Mesothelial cell of epicardium (in vitro differentiated cells): ENCODE measurements around the gene F3. TPM values are rescaled to one million over a fixed set of nuclear protein-coding genes. Genes with fewer than 3 reads are reported as not detected.
A peak's percentile ranks its signal among the peaks of the same experiment; 100 is the strongest.

Experiments used
- DNase-seq, 2 experiments: peaks; one replicate each; pipeline ENCODE4 v3.0.0; 2021; ENCODE audit warnings: low spot score in 2 of 2; ENCODE audit not compliant: unreplicated experiment in 2 of 2
- H3K27ac Mint-ChIP-seq: 2 replicates; pipeline ENCODE4 v1.8.0; 2021; ENCODE audit warnings: mixed read lengths
- H3K27me3 Mint-ChIP-seq: 2 replicates; pipeline ENCODE4 v1.8.0; 2021; ENCODE audit warnings: low read depth, mixed read lengths
- H3K36me3 Mint-ChIP-seq: 2 replicates; pipeline ENCODE4 v1.8.0; 2021; ENCODE audit warnings: mixed read lengths
- H3K4me1 Mint-ChIP-seq: 2 replicates; pipeline ENCODE4 v1.8.0; 2021; ENCODE audit warnings: mixed read lengths
- H3K4me3 Mint-ChIP-seq: 2 replicates; pipeline ENCODE4 v1.8.0; 2021; ENCODE audit warnings: mild to moderate bottlenecking, moderate library complexity, mixed read lengths
- H3K9me3 Mint-ChIP-seq: 2 replicates; pipeline ENCODE4 v1.8.0; 2021; ENCODE audit warnings: mixed read lengths
- total RNA-seq: library from RNA; stranded (reverse); gene quantifications from 3 replicates; pipeline ENCODE4 v1.2.1, GENCODE V29; 2021
- TF ChIP-seq, protein P1 (sequence below): fragments of 200-600 bp; sonication (generic); IDR thresholded peaks from one replicate; pipeline ENCODE4 v1.5.0; 2021; ENCODE audit warnings: antibody characterized with exemption; ENCODE audit not compliant: unreplicated experiment

Gene F3
- total RNA-seq, 1 donor from 2014 or later = 23.9 TPM

DNA sequence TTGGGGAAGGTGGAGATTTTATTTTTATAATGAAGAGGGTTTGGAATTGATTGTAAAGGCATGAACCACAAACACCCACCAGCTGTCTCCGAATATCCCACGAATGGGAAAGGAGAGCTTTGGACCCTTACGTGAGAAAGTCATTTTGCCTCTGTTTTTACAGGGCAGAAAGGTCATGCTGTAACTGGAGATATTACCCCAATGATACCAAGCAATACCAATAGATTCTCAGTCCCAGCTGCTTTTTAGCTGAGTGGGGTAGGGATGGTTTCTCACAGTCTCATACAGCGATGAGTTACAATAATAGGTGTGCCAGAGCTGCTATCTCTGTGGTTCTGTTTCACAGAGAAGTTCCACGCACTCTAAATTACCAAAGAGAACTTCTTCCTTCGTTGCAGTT is 8.8 kb upstream of the F3 start:
- TF ChIP-seq, protein P1, sequence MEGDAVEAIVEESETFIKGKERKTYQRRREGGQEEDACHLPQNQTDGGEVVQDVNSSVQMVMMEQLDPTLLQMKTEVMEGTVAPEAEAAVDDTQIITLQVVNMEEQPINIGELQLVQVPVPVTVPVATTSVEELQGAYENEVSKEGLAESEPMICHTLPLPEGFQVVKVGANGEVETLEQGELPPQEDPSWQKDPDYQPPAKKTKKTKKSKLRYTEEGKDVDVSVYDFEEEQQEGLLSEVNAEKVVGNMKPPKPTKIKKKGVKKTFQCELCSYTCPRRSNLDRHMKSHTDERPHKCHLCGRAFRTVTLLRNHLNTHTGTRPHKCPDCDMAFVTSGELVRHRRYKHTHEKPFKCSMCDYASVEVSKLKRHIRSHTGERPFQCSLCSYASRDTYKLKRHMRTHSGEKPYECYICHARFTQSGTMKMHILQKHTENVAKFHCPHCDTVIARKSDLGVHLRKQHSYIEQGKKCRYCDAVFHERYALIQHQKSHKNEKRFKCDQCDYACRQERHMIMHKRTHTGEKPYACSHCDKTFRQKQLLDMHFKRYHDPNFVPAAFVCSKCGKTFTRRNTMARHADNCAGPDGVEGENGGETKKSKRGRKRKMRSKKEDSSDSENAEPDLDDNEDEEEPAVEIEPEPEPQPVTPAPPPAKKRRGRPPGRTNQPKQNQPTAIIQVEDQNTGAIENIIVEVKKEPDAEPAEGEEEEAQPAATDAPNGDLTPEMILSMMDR = no peak
- no peak for DNase-seq
- Mint-ChIP-seq H3K27ac (peak overlapping the region; percentile 75), H3K4me3 (no peak overlapping the region), H3K9me3 (peaks cover 5% of the 10 kb centered on the region), H3K36me3 (no peaks in the 10 kb centered on the region), H3K27me3 (no peaks in the 10 kb centered on the region), H3K4me1 (peaks cover 58% of the 10 kb centered on the region)

DNA sequence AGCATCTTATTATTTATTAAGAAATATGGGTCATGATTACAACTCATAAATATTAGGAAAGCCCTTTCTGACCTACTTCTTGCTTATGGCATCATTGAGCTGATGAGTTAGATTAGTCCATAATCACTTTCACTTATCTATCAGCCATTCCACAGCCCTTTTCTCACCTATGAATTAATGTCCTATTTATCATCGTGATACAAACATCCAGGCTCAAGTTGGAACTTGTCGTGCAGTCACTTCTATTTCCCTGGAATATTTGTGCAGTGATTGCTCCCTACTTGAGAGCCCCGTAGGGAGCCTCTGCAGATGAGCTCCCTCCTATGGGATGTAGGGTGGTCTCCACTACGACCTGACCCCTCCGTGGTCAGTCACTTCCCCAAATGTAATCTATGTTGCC is 8.1 kb upstream of the F3 start:
- Mint-ChIP-seq H3K4me1 (peaks cover 54% of the 10 kb centered on the region), H3K27ac (peak overlapping the region; percentile 39), H3K9me3 (peaks cover 5% of the 10 kb centered on the region), H3K4me3 (no peak overlapping the region), H3K27me3 (no peaks in the 10 kb centered on the region), H3K36me3 (no peaks in the 10 kb centered on the region)
- DNase-seq = no peak
- TF ChIP-seq, protein P1 = no peak

DNA sequence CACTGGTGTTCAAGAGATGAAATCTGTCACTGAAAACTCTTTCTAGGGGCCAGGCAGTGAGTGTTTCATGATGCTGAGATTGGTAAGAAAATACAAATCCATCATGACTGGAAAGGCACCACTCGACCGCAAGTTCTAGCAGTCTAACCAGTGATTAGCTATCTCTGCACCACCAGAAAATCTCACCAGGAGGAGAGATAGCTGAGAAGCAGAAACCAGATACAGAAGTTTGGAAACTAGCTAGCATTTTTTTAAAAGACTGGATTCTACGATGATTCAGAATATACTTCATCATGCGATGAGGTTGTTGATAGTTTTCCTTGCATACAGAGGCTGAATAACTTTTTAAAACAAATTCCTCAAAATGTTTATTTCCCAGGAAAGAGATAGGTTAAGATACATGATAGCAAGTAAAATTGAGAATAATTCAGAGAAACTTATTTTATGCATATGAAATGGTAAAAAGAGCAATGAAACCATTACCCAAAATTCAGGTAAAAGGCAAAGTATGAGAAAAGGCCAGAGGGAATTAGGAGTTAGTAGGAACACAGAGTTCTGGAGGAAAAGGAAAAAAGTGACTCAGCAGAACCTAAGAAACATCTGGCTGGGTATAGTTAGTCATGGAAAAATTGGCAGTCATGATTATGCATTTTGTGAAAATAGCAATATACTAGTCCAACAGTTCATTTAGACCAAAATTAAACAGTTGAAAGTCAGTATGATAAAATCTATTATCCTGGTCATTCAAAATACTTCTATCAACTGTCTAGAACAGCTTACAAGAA is 3.3 kb upstream of the F3 start:
- Mint-ChIP-seq H3K27ac (peak overlapping the region; percentile 33), H3K4me3 (no peak overlapping the region)
- TF ChIP-seq, protein P1 = no peak

DNA sequence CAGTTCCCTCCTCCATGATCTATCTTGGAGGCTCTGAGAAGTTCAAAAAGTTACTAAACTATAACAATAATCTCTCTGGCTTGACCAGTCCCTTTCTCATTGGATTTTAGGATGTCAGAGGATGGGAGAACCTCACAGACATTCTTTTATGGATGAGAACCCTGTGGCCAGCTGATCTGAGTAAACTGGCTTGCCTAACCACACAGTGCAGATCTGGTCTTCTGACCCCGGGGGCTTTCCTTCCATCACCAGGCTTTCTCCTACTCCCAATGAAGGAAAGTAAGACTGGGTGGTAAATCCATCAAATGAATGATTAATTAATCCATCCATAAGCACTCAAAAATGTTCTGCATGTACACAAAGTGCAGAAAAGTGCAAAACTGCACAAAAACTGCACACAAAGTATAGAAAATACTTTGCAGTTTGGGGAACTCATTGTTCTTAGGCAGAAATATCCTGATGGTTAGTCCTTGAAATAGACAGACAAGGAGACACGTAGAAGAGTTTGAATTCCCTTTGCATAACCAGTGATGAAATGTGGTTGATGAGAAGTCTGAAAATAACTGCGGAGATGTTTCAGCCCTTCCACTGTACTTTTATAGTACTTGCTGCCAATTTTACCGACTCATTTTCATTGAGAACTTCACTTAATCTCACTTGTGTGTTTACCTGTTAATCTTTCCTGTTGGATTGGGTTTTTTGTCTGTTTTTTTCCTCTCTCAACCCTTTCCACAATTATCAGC is 2.5 kb upstream of the F3 start:
- Mint-ChIP-seq H3K27me3 (no peaks in the 10 kb centered on the region), H3K9me3 (peaks cover 5% of the 10 kb centered on the region)

More for the DNA sequence above, 3.3 kb upstream of the F3 start:
- Mint-ChIP-seq H3K27me3 (no peaks in the 10 kb centered on the region), H3K36me3 (no peaks in the 10 kb centered on the region), H3K9me3 (peaks cover 5% of the 10 kb centered on the region), H3K4me1 (peaks cover 46% of the 10 kb centered on the region)
- DNase-seq = no peak

DNA sequence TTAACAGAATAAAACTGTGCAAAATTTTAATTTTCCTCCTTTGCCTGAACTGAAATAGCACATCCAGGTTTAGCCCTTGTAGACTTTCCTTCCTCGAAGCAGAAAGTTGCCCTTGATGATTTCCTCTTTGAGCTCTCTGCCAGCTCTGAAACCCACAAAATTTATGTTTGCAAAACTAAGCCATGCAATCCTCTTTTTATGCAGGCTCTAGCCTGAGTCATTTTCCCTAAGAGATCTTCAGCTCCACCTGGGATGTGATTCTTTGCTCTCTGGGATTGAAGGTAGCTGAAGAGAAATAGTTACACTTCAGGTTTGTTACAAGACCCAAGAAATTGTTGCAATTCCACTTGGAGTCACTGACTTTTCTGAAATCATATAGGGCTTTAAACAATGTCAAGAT is 1.4 kb upstream of the F3 start:
- Mint-ChIP-seq H3K4me1 (peaks cover 58% of the 10 kb centered on the region), H3K4me3 (peak overlapping the region; percentile 92), H3K27ac (peak overlapping the region; percentile 98), H3K9me3 (peaks cover 5% of the 10 kb centered on the region), H3K36me3 (peaks cover 4% of the 10 kb centered on the region), H3K27me3 (no peaks in the 10 kb centered on the region)
- TF ChIP-seq, protein P1 = no peak
- DNase-seq = no peak

More for the DNA sequence above, 2.5 kb upstream of the F3 start:
- TF ChIP-seq, protein P1 = no peak
- Mint-ChIP-seq H3K4me3 (peak overlapping the region; percentile 12), H3K4me1 (peaks cover 48% of the 10 kb centered on the region), H3K36me3 (peaks cover 4% of the 10 kb centered on the region), H3K27ac (peak overlapping the region; percentile 38)
- no peak for DNase-seq
